BJ (cell line): ENCODE data around the gene TSHR. TPM values are rescaled to one million over a fixed set of nuclear protein-coding genes. Genes with fewer than 3 reads are reported as not detected.

ENCODE experiments used
- CTCF ChIA-PET: fragments of 350-600 bp; formaldehyde crosslinking; extraction: SDS; loops from one replicate; lab custom pipeline; 2021; ENCODE audit warnings: antibody characterized with exemption, inconsistent platforms; lab: Yijun Ruan, JAX
- POLR2A ChIA-PET: fragments of 300-600 bp; sonication (Branson Sonifier 250); formaldehyde crosslinking; extraction: SDS; loops from one replicate; lab custom pipeline; 2021; ENCODE audit warnings: antibody characterized with exemption; lab: Charles Lee
- DNase-seq: peaks from one replicate; pipeline ENCODE4 v3.0.0-alpha.2; 2011; ENCODE audit warnings: low read depth
- H3K27me3 ChIP-seq: 2 replicates; pipeline ENCODE4 v1.6.0; 2011; ENCODE audit warnings: low read length; ENCODE audit not compliant: control insufficient read depth, insufficient read depth
- H3K36me3 ChIP-seq: 2 replicates; pipeline ENCODE4 v1.5.1; 2011; ENCODE audit warnings: low read length; ENCODE audit not compliant: control insufficient read depth, insufficient read depth
- H3K4me3 ChIP-seq: 2 replicates; pipeline ENCODE4 v1.5.1; 2011; ENCODE audit warnings: low read depth, mild to moderate bottlenecking, control low read depth, low read length
- CTCF ChIP-seq: IDR thresholded peaks from 2 replicates; pipeline ENCODE4 v1.5.1; 2011; ENCODE audit warnings: low read depth, mild to moderate bottlenecking, control low read depth, inconsistent platforms, low read length, moderate library complexity; ENCODE audit not compliant: insufficient read depth
- polyA plus RNA-seq: library from polyadenylated mRNA; depleted of rRNA; stranded (reverse); fragments of >200 nt; gene quantifications from 2 replicates; pipeline ENCODE4 v1.2.3, GENCODE V29; 2011

The TSHR gene
- polyA plus RNA-seq, 1 experiment = not detected

DNA sequence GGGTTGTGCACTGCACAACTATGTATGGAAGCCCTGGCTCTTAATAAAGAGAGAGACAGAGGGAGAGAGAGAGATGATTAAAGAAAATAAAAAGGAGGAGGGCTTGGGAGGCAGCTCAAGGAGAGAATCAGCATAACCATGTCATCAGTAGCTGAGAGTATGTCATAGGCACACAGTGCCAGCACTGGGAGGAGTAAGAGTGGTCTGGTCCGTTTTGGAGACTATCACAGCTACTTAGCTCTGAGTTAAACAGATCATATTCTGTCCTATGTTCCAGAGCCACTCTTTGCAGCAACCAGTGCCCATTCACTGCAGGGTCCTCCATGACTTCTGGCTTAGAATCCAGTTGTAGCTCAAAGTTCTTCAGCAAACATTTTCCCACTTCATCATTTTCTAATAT lies 206.3 kb downstream of the TSHR start:
- DNase-seq = no peak
- TF ChIP-seq CTCF = no peak
- POLR2A ChIA-PET = no interaction called here

DNA sequence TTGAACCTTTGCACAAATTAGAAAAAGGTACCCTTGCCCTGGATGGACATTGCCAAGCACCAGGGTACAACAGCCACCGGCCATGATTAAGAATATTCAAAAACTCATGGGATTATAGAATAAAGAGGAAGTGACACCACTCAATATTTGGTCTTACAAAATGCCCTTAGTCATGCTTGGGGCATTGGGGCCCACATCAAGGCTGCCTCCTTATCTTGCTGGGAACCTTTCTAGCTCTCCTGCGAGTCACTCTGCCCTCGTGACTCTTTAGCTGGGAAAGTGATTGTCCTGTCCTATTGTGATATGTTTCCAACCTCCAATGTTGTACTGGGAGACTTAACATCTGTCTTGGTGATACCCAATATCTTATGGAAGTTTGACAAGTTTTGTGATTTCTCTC lies 207.5 kb downstream of the TSHR start:
- ChIA-PET CTCF (interaction anchor here (0.6 to 4.3 kb wide), 5 partner anchors 14 to 236 kb away, joined by 3 to 39 read pairs (median 7); partner anchors contain the start of gene TSHR), POLR2A (no interaction called here)
- Histone ChIP-seq H3K27me3 (no peaks in the 10 kb centered on the region), H3K4me3 (no peak overlapping the region), H3K36me3 (no peaks in the 10 kb centered on the region)
- TF ChIP-seq CTCF = no peak
- DNase-seq = no peak

More for the DNA sequence above, 206.3 kb downstream of the TSHR start:
- CTCF ChIA-PET = interaction anchor here (0.9 to 4.3 kb wide), 4 partner anchors 8 to 165 kb away, joined by 3 to 39 read pairs (median 7); no protein-coding TSS in a partner anchor
- Histone ChIP-seq H3K36me3 (no peaks in the 10 kb centered on the region), H3K27me3 (no peaks in the 10 kb centered on the region), H3K4me3 (no peak overlapping the region)

- DNase-seq = no peak
- peak; percentile 64 for TF ChIP-seq CTCF
- ChIA-PET POLR2A (no interaction called here), CTCF (interaction anchor here (0.5 to 4.3 kb wide), 9 partner anchors 10 to 257 kb away, joined by 3 to 39 read pairs (median 6); partner anchors contain the start of gene TSHR)
- Histone ChIP-seq H3K4me3 (no peak overlapping the region), H3K36me3 (no peaks in the 10 kb centered on the region), H3K27me3 (no peaks in the 10 kb centered on the region)
Measured at GRCh38 chr14:81164167-81164774, 208.8 kb downstream of the TSHR start.

- CTCF ChIA-PET = interaction anchor here (0.6 to 1.9 kb wide), 5 partner anchors 10 to 230 kb away, joined by 3 to 16 read pairs (median 3); no protein-coding TSS in a partner anchor
- no peak for DNase-seq
- no peaks in the 10 kb centered on the region for H3K36me3 ChIP-seq
- H3K4me3 ChIP-seq = no peak overlapping the region
- POLR2A ChIA-PET = no interaction called here
- TF ChIP-seq CTCF = no peak
- H3K27me3 ChIP-seq = no peaks in the 10 kb centered on the region
Measured at GRCh38 chr14:81165188-81165587, 209.8 kb downstream of the TSHR start.

- no peak for DNase-seq
- TF ChIP-seq CTCF = no peak
- ChIA-PET CTCF (interaction anchor here (0.8 to 1.9 kb wide), 3 partner anchors 9 to 212 kb away, joined by 3 to 16 read pairs (median 4); no protein-coding TSS in a partner anchor), POLR2A (no interaction called here)
- H3K36me3 ChIP-seq = no peaks in the 10 kb centered on the region
- H3K27me3 ChIP-seq = no peaks in the 10 kb centered on the region
- no peak overlapping the region for H3K4me3 ChIP-seq
Measured at GRCh38 chr14:81166121-81166520, 210.7 kb downstream of the TSHR start.
